Panc1 (cell line): Measurements from ENCODE around the gene ATXN7L3. TPM values are rescaled to one million over a fixed set of nuclear protein-coding genes. Genes with fewer than 3 reads are reported as not detected.

Experiments
- ATAC-seq: fragments of 200-7000 bp; cut with Tn5 transposase; 2 replicates; pipeline ENCODE4 v1.9.1; 2020; ENCODE audit warnings: mild to moderate bottlenecking, moderate library complexity
- BruUV-seq: library from RNA; stranded (reverse); fragments of 400-500 nt; replicated peaks from 2 replicates; lab custom pipeline; 2021; lab: Mats Ljungman, UMichigan
- CTCF ChIA-PET: fragments of 300-600 bp; sonication (Branson Sonifier 250); formaldehyde crosslinking; loops from one replicate; lab custom pipeline; 2022; ENCODE audit warnings: antibody characterized with exemption; lab: Charles Lee
- POLR2A ChIA-PET: fragments of 300-600 bp; sonication (Branson Sonifier 250); formaldehyde crosslinking; loops from one replicate; lab custom pipeline; 2022; ENCODE audit warnings: antibody characterized with exemption; lab: Charles Lee
- DNase-seq: peaks from one replicate; pipeline ENCODE4 v3.0.0-alpha.2; 2010; ENCODE audit warnings: low read depth, low spot score
- H3K27ac ChIP-seq: 2 replicates; pipeline ENCODE4 v1.5.1; 2011; ENCODE audit warnings: mild to moderate bottlenecking, low read length, inconsistent platforms
- H3K27me3 ChIP-seq: fragments of 200-500 bp; sonication (Bioruptor generic); 2 replicates; pipeline ENCODE4 v1.6.0; 2014; ENCODE audit warnings: low read length, inconsistent platforms; ENCODE audit not compliant: control insufficient read depth, insufficient read depth
- H3K36me3 ChIP-seq: fragments of 200-500 bp; sonication (Bioruptor generic); 2 replicates; pipeline ENCODE4 v1.5.1; 2014; ENCODE audit warnings: inconsistent platforms, mild to moderate bottlenecking, low read length, moderate library complexity; ENCODE audit not compliant: control insufficient read depth, insufficient read depth
- H3K4me1 ChIP-seq: 2 replicates; pipeline ENCODE4 v1.5.1; 2011; ENCODE audit warnings: inconsistent platforms, mild to moderate bottlenecking, low read length, moderate library complexity; ENCODE audit not compliant: control insufficient read depth, insufficient read depth
- H3K4me3 ChIP-seq, 2 experiments: 2 replicates each; pipeline ENCODE4 v1.5.1; 2011 to 2012; ENCODE audit warnings: low read depth in 2 of 2, low read length in 2 of 2, mild to moderate bottlenecking in 2 of 2, inconsistent platforms in 1 of 2, moderate library complexity in 1 of 2
- H3K9me3 ChIP-seq: fragments of 200-500 bp; sonication (Bioruptor generic); 2 replicates; pipeline ENCODE4 v1.5.1; 2014; ENCODE audit warnings: low read depth, mild to moderate bottlenecking, inconsistent platforms, low read length, moderate library complexity; ENCODE audit not compliant: control insufficient read depth, insufficient read depth
- POLR2AphosphoS5 ChIP-seq: IDR thresholded peaks from 2 replicates; pipeline ENCODE4 v1.6.1; 2012; ENCODE audit warnings: mild to moderate bottlenecking, low read depth, low read length, moderate library complexity
- SIN3A ChIP-seq: IDR thresholded peaks from 2 replicates; pipeline ENCODE4 v1.6.1; 2012; ENCODE audit warnings: low read depth, mild to moderate bottlenecking, low read length, moderate library complexity, borderline replicate concordance; ENCODE audit not compliant: insufficient read depth
- TCF7L2 ChIP-seq: IDR thresholded peaks from 2 replicates; pipeline ENCODE4 v1.6.1; 2011; ENCODE audit warnings: mild to moderate bottlenecking, low read depth, low read length, inconsistent platforms
- in situ Hi-C: cut with HindIII; loops from 2 replicates; pipeline ENCODE4 v1.10.0; 2016; ENCODE audit warnings: low sequenced_read_pairs, low pct_unique_long_range_greater_than_20kb
- intact Hi-C: fragments of 100-400 bp; cut with micrococcal nuclease; formaldehyde crosslinking; loops from one replicate; pipeline ENCODE4 v1.10.0; 2022; ENCODE audit not compliant: unreplicated experiment
- total RNA-seq: library from RNA; stranded (reverse); gene quantifications from one replicate; pipeline ENCODE4 v1.2.1, GENCODE V29; 2021; ENCODE audit not compliant: unreplicated experiment
- TF ChIP-seq, protein P1 (sequence below), 2 experiments: IDR thresholded peaks; 2 replicates each; pipeline ENCODE4 v1.6.1; 2011 to 2012; ENCODE audit warnings: low read depth in 2 of 2, control low read depth in 1 of 2, low read length in 1 of 2, mild to moderate bottlenecking in 1 of 2, moderate library complexity in 1 of 2; ENCODE audit not compliant: insufficient read depth in 1 of 2
- TF ChIP-seq, protein P2 (sequence below): fragments of 450-650 bp; IDR thresholded peaks from 2 replicates; pipeline ENCODE4 v1.5.1; 2017; ENCODE audit warnings: mild to moderate bottlenecking

ATXN7L3 gene
- total RNA-seq, 1 experiment from 2014 or later = 69.8 TPM

DNA sequence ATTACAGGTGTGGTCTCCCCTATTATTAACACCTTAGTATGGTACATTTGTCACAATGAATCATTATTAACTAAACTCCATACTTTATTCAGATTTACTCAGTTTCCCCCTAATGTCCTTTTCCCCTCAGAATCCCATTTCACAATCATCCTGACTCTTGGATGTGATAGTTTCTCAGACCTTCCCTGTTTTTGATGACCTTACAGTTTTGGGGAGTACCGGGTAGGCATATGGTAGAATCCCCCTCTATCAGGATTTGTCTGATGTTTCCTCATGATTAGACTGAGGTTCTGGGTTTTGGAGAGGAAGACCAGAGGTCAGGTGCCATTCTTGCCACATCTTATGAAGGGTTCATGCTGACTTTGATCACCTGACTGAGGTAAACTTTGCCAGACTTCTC, 35.2 kb downstream of the ATXN7L3 start:
- intact Hi-C loops (no loop called here), in situ Hi-C loops (no loop called here)
- Histone ChIP-seq H3K9me3 (no peaks in the 10 kb centered on the region), H3K27me3 (no peaks in the 10 kb centered on the region), H3K4me1 (no peaks in the 10 kb centered on the region), H3K27ac (no peak overlapping the region), H3K4me3 (no peak overlapping the region), H3K36me3 (no peaks in the 10 kb centered on the region)
- POLR2A ChIA-PET = interaction anchor here (0.7 kb wide), 1 partner anchor 15 kb away, joined by 10 read pairs; no protein-coding TSS in a partner anchor
- TF ChIP-seq POLR2AphosphoS5 = no peak
- no peak for TF ChIP-seq SIN3A
- TF ChIP-seq, protein P1, sequence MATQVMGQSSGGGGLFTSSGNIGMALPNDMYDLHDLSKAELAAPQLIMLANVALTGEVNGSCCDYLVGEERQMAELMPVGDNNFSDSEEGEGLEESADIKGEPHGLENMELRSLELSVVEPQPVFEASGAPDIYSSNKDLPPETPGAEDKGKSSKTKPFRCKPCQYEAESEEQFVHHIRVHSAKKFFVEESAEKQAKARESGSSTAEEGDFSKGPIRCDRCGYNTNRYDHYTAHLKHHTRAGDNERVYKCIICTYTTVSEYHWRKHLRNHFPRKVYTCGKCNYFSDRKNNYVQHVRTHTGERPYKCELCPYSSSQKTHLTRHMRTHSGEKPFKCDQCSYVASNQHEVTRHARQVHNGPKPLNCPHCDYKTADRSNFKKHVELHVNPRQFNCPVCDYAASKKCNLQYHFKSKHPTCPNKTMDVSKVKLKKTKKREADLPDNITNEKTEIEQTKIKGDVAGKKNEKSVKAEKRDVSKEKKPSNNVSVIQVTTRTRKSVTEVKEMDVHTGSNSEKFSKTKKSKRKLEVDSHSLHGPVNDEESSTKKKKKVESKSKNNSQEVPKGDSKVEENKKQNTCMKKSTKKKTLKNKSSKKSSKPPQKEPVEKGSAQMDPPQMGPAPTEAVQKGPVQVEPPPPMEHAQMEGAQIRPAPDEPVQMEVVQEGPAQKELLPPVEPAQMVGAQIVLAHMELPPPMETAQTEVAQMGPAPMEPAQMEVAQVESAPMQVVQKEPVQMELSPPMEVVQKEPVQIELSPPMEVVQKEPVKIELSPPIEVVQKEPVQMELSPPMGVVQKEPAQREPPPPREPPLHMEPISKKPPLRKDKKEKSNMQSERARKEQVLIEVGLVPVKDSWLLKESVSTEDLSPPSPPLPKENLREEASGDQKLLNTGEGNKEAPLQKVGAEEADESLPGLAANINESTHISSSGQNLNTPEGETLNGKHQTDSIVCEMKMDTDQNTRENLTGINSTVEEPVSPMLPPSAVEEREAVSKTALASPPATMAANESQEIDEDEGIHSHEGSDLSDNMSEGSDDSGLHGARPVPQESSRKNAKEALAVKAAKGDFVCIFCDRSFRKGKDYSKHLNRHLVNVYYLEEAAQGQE (IDR thresholded peaks at IDR 0.05; ENCODE audit: insufficient read depth in 1 of 2, low read depth in 2 of 2, low read length in 1 of 2) = no peak
- TF ChIP-seq, protein P2, sequence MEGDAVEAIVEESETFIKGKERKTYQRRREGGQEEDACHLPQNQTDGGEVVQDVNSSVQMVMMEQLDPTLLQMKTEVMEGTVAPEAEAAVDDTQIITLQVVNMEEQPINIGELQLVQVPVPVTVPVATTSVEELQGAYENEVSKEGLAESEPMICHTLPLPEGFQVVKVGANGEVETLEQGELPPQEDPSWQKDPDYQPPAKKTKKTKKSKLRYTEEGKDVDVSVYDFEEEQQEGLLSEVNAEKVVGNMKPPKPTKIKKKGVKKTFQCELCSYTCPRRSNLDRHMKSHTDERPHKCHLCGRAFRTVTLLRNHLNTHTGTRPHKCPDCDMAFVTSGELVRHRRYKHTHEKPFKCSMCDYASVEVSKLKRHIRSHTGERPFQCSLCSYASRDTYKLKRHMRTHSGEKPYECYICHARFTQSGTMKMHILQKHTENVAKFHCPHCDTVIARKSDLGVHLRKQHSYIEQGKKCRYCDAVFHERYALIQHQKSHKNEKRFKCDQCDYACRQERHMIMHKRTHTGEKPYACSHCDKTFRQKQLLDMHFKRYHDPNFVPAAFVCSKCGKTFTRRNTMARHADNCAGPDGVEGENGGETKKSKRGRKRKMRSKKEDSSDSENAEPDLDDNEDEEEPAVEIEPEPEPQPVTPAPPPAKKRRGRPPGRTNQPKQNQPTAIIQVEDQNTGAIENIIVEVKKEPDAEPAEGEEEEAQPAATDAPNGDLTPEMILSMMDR = no peak
- TF ChIP-seq TCF7L2 = no peak
- no peak for DNase-seq
- no peak for ATAC-seq
- BruUV-seq = no TSS peak
- CTCF ChIA-PET = no interaction called here

DNA sequence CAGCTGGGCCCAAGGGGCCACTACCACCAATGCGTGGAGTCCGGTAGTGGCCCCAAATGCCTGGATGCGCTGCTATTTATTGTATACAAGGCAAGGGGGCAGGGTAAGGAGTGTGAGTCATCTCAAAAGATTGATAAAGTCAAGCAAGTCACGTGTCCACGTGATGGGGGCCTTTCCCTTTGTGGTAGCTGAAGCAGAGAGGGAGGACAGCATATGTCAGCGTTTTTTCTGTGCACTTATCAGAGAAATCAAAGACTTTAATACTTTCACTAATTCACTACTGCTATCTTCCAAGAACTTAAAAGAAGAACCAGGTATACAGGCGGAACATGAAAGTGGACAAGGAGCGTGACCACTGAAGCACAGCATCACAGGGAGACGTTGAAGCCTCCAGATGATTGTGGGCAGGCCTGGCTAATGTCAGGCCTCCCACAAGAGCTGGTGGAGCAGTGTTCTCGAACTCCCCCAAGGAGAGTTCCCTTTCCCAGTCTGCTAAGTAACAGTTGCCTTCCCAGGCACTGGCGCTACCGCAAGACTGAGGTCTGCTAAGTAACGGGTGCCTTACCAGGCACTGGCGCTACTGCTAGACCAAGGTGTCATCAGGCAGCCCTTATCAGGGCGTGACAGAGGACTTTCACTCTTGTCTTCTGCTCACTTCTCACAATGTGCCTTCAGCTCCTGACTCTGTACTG, 40.0 kb downstream of the ATXN7L3 start:
- no peak for ATAC-seq
- no TSS peak for BruUV-seq
- TF ChIP-seq, protein P1 (IDR thresholded peaks at IDR 0.05; ENCODE audit: insufficient read depth in 1 of 2, low read depth in 2 of 2, low read length in 1 of 2) = no peak
- TF ChIP-seq, protein P2 = no peak
- TF ChIP-seq SIN3A (no peak), POLR2AphosphoS5 (no peak), TCF7L2 (no peak)

More for the DNA sequence above, 40.0 kb downstream of the ATXN7L3 start:
- CTCF ChIA-PET = no interaction called here
- no peaks in the 10 kb centered on the region for H3K27me3 ChIP-seq
- POLR2A ChIA-PET = no interaction called here
- in situ Hi-C loops = no loop called here
- no peak overlapping the region for H3K27ac ChIP-seq
- no peaks in the 10 kb centered on the region for H3K9me3 ChIP-seq
- no peaks in the 10 kb centered on the region for H3K4me1 ChIP-seq
- no peak overlapping the region for H3K4me3 ChIP-seq
- H3K36me3 ChIP-seq = no peaks in the 10 kb centered on the region
- intact Hi-C loops = no loop called here
- no peak for DNase-seq
